GM21529 (cell line): ENCODE measurements around the gene GATA1.
"Not testable (repeated sequence)": the region's sequence is repeated elsewhere in the genome, so short reads cannot be mapped to it uniquely, and the experiment has no call there.

Source experiments
- ATAC-seq: cut with Tn5 transposase; IDR thresholded peaks from one replicate; pipeline ENCODE4 v1.9.1; 2021; ENCODE audit not compliant: unreplicated experiment

GATA1 gene

DNA sequence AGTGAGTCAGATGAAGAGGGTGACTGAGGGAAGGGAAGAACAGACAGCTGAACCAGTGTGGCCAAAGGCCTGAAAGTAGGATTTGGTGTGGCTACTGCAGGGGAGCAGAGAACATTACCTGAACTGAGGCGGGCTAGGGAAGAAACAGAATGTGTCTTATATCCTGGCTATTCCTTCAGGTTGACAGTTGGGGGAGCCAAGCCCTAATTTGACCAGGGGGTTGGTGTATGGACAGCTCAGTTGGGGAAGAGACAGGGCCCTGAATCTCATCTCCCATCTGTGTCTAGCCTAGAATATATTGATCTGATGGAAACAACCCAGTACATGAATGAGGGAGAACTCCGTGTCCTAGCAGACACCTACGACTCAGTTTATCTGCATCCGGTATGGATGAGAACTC, 19.7 kb downstream of the GATA1 start:
- no peak for ATAC-seq

DNA sequence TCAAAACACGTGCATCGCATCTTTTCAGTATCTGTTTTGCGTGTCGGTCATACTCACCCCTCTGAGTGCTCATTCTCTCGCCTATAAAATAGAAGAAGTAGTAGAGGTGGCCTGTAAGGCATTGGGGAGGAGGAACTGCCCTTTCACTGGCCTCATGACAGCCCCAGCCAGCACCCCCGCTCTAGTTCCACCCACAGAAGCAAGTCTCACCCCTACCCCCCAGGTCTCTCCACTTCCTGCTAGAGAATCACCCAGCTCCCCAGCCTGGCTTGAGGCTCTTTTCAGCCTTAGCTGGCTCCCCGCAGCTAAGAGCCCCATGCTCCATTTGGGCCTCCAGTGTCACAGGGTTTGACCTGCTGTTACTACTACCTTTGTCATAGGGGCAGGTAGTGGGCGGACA, 27.3 kb downstream of the GATA1 start:
- ATAC-seq = no peak

DNA sequence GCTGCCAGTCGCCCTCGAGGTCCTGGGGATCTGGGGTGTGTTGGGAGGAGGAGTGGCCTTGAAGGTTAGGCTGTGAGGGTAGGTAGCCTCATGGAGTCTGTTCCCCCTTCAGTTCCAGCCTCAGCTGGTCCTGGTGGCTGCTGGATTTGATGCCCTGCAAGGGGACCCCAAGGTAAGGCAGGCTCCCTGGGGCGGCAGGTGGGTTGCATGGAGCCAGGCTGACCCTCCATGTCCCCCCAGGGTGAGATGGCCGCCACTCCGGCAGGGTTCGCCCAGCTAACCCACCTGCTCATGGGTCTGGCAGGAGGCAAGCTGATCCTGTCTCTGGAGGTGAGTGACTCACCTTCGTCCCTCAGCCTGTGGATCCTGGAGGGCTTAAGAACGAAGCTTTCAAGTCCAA, 28.3 kb downstream of the GATA1 start:
- no peak for ATAC-seq

DNA sequence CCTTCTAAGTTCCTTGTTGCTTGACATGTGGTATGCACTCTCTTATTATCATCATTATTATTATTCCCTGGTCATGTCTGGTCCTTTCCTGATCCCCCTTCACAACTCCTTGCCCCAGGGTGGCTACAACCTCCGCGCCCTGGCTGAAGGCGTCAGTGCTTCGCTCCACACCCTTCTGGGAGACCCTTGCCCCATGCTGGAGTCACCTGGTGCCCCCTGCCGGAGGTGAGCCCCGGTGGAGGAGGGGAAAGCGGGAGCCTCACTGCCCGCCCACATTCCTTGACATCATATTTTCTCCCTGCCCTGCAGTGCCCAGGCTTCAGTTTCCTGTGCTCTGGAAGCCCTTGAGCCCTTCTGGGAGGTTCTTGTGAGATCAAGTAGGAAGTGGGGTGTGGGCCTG, 28.9 kb downstream of the GATA1 start:
- ATAC-seq = no peak

DNA sequence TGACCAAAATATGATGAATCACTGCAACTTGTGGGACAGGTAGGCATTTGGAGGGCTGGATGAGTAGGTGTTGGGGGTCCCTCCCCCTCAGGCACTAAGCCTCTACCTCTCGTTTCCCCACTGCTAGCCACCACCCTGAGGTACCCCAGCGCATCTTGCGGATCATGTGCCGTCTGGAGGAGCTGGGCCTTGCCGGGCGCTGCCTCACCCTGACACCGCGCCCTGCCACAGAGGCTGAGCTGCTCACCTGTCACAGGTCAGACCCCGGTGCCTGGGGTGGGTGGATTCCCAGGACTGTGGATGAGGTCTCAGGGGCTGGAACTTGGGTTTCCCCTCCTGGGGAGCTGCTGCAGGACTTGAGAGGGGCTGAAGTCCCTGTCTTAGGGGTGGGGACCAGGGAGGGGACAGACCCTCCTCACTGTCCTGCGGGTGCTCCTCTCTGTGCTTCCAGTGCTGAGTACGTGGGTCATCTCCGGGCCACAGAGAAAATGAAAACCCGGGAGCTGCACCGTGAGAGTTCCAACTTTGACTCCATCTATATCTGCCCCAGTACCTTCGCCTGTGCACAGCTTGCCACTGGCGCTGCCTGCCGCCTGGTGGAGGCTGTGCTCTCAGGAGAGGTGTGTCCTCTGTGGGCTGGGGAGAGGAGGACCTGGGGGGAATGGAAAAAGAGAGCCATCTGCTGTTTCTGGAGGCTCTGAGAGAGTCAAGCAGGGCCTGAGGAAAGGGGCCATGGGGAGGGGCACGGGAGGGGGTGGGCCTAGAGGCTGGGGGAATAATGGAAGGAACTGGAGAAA, 29.8 kb downstream of the GATA1 start:
- ATAC-seq = no peak

DNA sequence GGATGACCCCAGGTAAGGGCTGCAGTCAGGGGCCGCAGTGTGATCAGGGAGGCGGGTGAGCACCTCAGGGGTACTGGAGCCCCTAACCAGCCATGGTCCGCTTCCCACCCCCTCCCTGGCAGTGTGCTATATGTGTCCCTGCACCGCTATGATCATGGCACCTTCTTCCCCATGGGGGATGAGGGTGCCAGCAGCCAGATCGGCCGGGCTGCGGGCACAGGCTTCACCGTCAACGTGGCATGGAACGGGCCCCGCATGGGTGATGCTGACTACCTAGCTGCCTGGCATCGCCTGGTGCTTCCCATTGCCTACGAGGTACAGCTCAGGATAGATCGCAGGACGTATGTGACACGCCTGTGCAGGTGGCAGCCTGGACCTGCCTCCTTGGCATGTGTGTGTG, 31.7 kb downstream of the GATA1 start:
- ATAC-seq = no peak

DNA sequence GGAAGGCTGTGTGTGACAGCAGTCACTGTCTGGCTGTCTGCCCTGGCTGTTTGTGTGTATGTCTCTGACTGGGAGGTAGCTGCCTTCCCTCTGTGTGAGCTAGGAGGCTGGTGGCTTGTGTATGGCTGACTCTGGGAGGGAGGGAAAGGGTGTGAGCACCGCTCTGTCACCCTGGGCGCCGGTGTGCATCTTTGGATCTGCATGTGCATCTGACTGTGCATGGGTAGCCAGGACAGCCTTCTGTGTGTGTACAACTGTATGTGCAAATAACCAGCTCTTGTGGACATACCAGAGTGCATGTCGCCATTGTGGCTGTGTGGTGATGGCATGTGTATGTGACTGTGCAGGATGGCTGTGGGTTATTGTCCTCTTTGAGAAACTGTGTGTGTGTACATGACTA, 32.5 kb downstream of the GATA1 start:
- no peak for ATAC-seq

DNA sequence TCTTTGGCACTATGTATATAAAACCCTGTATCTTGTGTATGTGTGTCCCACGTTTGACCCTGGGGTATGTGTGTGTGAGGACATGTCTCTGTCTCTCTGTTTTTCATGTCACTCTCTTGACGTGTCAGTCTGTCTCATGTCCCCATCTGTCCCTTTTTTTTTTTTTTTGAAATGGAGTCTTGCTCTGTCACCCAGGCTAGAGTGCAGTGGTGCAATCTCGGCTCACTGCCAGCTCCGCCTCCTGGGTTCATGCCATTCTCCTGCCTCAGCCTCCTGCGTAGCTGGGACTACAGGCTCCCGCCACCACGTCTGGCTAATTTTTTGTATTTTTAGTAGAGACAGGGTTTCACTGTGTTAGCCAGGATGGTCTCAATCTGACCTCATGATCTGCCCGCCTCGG, 33.0 kb downstream of the GATA1 start:
- ATAC-seq = not testable (repeated sequence)

DNA sequence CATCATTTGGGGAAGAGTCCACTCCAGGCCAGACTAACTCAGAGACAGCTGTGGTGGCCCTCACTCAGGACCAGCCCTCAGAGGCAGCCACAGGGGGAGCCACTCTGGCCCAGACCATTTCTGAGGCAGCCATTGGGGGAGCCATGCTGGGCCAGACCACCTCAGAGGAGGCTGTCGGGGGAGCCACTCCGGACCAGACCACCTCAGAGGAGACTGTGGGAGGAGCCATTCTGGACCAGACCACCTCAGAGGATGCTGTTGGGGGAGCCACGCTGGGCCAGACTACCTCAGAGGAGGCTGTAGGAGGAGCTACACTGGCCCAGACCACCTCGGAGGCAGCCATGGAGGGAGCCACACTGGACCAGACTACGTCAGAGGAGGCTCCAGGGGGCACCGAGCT, 36.7 kb downstream of the GATA1 start:
- no peak for ATAC-seq

DNA sequence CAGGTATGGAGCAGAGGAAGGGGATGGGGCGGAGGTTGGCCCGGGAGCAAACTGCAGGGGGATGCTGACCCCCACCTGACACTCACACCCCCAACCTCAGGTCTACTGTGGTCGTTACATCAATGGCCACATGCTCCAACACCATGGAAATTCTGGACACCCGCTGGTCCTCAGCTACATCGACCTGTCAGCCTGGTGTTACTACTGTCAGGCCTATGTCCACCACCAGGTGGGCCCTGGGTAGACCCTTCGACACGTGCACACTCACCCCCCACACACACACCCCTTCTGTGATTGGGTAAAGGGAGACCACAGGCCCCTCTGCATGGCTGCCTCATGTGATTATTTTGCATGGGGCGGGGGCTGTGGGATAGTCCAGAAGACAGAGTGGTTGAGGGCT, 37.7 kb downstream of the GATA1 start:
- no peak for ATAC-seq

DNA sequence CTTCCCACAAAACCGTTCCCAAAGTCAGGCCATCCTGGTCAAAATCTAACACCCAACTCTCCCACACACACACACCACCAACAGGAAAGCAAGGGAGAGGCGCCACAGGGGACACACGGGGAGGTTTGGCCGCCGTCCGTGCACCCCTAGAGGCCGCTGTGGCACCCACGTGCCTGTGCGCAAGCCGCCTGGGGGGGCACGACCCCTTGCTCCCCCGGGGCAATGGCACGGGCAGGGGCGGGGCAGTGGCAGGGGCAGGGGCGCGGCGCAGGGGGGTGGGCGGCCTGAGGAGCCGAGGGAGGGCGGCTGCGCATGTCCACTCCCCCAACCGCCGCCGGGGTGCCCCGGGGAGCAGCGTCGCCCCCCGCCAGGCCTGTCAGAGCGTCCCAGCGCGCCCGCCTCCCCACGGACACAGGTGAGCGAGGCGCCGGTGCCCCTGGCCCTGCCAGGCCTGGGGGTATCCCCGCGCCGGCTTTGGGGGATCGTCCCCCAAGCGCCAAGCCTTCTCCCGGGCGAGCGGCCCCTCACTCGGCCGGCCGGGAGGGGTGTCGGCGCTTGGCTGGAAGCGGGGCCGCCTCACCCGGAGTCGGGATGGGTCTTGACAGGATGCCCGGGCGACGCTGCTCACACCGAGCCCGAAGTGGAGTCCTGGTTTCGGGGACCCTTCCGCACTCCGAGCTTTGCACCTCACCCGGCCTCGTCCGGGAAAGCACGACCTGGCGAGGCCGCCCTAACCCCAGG, 39.9 kb downstream of the GATA1 start, which contains the start of gene ERAS:
Gene ERAS, plus strand, starts transcription at position 379 of the 741 bp plus-strand sequence. CDS start 2,611 bp downstream, outside the sequence.
- ATAC-seq = no peak

DNA sequence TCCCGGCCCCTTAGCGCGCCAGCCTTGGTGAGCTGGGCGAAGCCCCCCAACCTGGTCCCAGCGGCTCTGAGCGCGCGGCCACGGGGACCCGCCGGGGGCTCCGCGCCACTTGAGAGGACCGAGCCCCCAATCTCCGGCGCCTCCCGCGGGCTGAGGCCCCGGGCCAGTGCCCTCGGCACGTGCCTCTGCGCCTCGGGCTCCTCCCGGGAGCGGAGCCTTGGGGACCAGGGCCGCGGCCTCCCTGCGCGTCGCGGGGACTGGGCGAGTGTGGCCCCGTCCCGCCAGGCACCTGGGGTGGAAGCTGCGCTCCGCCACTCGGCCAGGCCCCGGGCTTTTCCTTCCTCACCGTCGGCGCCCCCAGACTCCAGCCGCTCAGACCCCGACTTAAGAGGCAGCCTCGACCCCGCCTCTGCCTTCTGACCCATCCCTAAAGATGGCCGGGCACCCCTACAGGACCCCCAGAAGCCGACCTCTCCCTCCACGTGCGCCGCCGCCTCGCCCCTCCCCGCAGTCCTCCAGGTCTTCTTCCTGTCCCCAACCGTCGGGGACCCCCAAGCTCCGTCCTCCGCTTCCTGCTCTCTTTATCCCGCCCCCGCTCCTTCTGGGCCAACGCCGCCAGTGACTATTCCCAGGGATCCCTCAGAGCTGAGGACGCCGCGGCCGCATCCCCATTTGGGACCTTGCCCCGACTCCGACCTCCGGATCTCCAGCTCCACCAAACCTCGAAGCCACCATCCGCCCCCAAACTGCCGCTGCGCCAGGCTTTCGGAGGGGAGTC, 40.7 kb downstream of the GATA1 start:
- no peak for ATAC-seq

DNA sequence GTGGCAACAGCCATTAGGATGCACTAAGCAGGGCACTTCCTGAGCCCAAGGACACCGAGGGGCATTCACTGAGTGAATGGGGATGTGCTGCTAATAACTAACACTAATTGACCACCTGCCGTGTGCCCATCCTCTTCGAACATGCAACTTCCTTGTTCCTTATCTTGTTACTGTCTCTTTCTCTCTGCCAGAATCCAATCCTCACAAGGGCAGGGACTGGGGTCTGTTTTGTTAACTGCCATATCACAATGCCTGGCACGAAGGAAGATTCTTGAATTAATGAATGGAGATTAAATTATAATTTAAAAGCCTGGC, 41.2 kb downstream of the GATA1 start:
- ATAC-seq = no peak

DNA sequence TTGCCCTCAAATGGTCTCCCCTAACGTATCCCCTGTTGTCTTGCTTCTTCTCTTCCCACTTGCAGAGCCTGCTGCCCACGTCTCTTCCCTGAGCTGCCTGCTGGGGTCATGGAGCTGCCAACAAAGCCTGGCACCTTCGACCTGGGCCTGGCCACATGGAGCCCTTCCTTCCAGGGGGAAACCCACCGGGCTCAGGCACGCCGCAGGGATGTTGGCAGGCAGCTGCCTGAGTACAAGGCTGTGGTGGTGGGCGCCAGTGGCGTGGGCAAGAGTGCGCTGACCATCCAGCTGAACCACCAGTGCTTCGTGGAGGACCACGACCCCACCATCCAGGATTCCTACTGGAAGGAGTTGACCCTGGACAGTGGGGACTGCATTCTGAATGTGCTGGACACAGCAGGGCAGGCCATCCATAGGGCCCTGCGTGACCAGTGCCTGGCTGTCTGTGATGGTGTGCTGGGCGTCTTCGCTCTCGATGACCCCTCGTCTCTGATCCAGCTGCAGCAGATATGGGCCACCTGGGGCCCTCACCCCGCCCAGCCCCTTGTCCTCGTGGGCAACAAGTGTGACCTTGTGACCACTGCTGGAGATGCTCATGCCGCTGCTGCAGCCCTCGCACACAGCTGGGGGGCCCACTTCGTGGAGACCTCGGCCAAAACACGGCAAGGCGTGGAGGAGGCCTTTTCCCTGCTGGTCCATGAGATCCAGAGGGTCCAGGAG, 42.8 kb downstream of the GATA1 start:
- no peak for ATAC-seq

DNA sequence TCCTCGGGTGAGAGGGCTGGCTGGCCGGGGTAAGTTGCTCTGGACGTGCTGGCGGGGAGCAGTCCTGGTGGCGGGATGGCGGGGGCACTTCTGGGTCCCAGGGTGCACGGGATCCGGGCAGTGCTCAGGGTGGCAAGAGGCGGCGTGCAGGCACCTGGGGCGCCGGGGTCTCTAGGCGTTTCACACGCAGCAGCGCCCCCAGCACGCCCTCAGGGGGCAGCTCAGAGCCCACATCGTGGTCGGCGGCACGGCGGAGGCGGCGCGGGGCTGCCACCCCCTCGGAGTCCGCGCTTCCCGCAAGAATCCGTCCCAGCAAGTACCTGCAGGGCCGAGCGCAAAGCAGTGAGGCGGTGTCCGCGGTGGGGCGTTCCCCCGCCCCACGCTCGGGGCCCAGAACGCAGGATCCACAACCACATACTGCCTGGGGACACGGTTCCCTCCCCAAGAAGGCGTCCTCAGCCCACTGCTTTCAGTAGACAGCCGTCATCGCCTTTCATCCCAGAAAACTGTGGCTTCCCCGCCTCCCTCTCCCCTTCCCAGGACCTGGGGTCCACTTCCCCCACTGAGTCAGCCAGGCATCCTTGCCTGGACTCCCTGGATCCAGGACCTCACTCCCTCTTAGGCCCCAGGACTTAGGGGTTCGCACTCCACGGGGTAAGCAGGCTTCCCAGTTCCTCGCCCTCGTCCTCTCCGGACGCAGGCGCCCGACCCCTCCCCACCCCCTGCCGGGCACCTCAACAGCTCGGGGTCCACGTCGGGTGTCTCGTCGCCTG, 44.9 kb downstream of the GATA1 start:
- ATAC-seq = no peak

DNA sequence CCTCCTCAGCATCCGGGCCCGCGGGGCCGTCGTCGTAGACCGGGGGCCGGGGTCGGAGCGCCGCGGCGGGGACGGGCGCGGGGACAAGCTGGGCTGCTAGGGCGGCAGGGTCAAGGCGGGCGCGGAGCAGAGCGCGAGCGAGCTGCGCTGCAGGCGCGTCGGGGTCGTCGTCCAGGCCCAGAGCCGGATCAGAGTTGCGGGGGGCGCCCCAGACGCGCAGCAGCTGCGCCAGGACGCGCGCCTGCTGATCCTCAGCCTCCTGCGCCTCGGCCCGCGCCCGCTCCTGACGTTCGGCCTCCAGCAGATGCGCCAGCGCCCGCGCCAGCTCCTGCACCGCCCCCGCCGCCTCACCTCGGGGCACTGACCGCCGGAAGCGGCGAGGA, 45.5 kb downstream of the GATA1 start:
- no peak for ATAC-seq

DNA sequence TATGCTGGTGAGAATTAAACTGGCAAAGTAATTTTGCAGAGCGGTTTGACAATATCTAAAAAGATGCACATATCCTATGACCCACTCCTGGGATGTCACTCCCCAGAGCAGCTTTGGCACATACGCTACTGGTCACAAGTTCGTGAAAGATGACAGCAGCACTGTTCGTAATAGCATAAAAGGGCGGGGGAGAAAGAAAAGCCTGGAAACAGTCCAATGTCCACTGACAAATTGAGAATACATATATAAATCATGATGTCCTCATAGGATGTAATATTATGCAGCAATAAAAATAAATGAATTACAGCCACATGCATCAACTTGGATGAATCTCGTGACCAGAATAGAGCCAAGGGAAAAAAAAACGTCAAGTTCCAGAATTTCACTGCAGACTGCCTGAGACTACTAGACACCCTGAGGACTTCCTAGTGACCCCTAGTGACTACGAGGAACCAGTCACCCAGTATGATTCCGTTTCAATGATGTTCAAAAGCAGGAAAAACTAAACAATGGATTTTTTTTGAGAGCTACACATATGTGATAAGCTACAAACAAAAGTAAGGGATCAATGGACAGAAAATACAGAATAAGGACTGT, 47.2 kb downstream of the GATA1 start:
- no peak for ATAC-seq

DNA sequence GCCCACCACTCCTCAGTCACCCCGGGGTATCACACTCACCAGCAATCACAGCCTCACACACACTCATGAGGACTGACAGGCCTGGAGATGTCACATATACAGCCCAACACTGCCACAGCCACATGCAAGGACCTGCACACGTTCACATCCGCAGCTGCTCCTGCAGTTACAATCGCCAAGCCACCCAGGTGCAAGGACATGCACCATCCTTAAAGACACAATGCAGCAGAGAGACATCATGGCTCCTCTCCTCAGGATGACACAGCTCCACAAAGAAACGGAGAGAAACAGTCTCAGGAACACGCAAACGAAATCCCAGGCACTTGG, 48.0 kb downstream of the GATA1 start:
- no peak for ATAC-seq

DNA sequence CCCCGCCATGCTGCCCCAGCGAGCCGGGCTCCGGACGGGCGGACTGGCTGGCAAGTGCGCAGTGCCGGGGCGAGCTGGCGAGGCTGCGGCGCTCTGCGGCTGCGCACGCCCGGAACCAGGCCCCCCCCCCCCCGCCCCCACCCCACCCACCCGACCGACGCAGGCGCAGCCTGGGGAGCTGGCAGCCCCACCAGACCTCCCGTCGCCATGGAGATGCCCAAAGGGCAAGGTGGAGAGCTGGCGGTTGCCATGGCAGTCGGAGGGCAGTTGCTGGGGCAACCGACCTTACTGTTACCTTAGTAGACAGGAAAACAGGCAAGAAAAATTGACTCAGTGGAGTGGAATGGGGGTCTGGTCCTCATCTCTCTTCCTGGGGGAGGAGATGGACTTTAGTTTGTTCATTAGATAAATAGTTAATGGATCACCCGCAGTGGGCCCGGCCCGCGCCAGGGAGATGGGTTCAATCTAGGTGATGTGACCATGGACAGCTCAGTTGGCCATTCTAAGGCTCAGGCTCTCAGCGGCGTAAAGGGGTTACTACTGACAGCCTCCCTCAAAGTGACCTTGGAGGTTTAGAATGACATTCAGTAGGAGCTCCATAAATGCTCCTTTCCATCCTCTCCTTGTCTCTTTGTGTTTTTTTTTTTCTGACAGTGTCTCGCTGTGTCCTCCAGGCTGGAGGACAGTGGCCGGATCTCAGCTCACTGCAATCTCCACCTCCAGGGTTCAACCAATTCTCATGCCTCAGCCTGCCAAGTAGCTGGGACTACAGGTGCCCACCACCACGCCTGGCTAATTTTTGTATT, 49.3 kb downstream of the GATA1 start, which contains the start of gene PCSK1N:
Gene PCSK1N, minus strand, starts transcription at position 87 of the 806 bp plus-strand sequence. Its CDS starts 78 bp downstream, at position 9.
- ATAC-seq = no peak
